Measurements from ENCODE around the gene EDIL3.
A peak's percentile ranks its signal among the peaks of the same experiment; 100 is the strongest.

Gene EDIL3

DNA sequence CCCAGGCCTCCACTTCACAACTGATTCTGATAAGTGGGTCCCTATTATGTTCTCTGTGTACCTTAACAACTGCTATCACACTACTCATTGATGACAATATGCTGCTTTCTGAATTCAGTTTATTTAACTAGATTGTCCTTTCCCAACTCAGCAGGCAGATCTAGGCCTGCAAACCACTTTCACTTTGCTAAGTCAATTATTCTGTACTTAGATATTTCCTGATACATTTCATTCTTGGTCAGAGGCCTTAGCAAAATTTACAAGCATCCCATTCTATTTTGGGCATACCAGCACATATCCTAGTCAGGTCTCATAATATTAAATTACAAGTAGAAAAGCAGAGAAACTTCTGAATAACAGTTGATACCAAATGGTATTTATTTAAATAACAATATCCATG lies 428.3 kb downstream of the EDIL3 start:
- TF ChIP-seq TAF1 (IDR thresholded peaks at IDR 0.05; ENCODE audit: low read depth, low read length): no peak
- no peak for TF ChIP-seq POU2F2 (IDR thresholded peaks at IDR 0.05; ENCODE audit: low read depth, low read length)
- no peak for TF ChIP-seq POLR2A (IDR thresholded peaks at IDR 0.05; ENCODE audit: low read depth, low read length)
- no peak for TF ChIP-seq POLR2AphosphoS5 (IDR thresholded peaks at IDR 0.05; ENCODE audit: low read depth, low read length)
- no peak for TF ChIP-seq PAX5 (IDR thresholded peaks at IDR 0.05; ENCODE audit: insufficient read depth, low read length, severe bottlenecking)
- no peak for TF ChIP-seq SPI1 (IDR thresholded peaks at IDR 0.05; ENCODE audit: low read depth, low read length)
- DNase-seq (ENCODE audit: insufficient read length, low spot score) (no peak), FAIRE-seq (no peak)

DNA sequence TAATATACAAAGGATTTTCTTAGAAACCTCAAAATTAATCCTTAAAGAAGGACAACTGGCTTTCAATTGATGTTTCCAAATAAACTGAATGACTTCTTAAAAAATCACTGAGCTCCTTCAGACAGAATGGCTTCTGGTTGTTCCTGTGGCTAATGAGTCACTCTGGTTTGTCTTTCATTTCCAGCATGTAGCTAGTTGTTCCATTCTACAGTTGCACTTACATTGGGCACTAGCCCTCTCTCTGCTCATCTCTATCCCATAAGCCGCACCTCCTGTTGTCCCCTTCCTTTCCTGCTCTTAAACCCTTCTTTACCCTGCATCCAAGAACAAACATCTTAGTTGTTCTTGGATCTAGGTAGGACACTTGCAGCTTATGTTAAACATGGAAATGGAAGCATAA lies 428.8 kb downstream of the EDIL3 start:
- FAIRE-seq: no peak
- TF ChIP-seq POLR2A (IDR thresholded peaks at IDR 0.05; ENCODE audit: low read depth, low read length) (no peak), PAX5 (IDR thresholded peaks at IDR 0.05; ENCODE audit: insufficient read depth, low read length, severe bottlenecking) (no peak), SPI1 (IDR thresholded peaks at IDR 0.05; ENCODE audit: low read depth, low read length) (no peak), POU2F2 (IDR thresholded peaks at IDR 0.05; ENCODE audit: low read depth, low read length) (no peak), TAF1 (IDR thresholded peaks at IDR 0.05; ENCODE audit: low read depth, low read length) (no peak), POLR2AphosphoS5 (IDR thresholded peaks at IDR 0.05; ENCODE audit: low read depth, low read length) (no peak)

DNA sequence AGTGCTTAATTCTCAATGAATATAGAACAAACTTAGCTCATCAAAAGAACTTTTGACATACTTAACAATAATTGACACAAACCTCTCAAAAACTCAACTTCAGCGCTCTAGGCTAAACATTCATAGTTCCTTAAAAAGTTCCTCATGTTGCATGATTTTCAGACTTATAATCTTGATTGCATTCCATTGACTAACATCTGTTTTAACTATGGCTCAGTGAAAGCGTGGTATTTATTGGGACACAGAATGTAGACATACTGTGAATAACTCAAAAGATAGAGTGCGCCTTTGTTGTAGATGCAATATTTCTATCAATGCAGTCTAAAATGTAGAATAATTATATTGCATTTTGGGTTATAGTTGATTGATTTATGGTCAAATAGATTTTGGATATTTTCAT lies 436.9 kb downstream of the EDIL3 start:
- DNase-seq (ENCODE audit: insufficient read length, low spot score) (no peak), FAIRE-seq (no peak)
- TF ChIP-seq POU2F2 (IDR thresholded peaks at IDR 0.05; ENCODE audit: low read depth, low read length): no peak
- no peak for TF ChIP-seq PAX5 (IDR thresholded peaks at IDR 0.05; ENCODE audit: insufficient read depth, low read length, severe bottlenecking)
- no peak for TF ChIP-seq POLR2A (IDR thresholded peaks at IDR 0.05; ENCODE audit: low read depth, low read length)
- TF ChIP-seq POLR2AphosphoS5 (IDR thresholded peaks at IDR 0.05; ENCODE audit: low read depth, low read length): no peak
- TF ChIP-seq TAF1 (IDR thresholded peaks at IDR 0.05; ENCODE audit: low read depth, low read length): no peak
- no peak for TF ChIP-seq SPI1 (IDR thresholded peaks at IDR 0.05; ENCODE audit: low read depth, low read length)

More for the DNA sequence above, 428.8 kb downstream of the EDIL3 start:
- no peak for DNase-seq (ENCODE audit: insufficient read length, low spot score)

DNA sequence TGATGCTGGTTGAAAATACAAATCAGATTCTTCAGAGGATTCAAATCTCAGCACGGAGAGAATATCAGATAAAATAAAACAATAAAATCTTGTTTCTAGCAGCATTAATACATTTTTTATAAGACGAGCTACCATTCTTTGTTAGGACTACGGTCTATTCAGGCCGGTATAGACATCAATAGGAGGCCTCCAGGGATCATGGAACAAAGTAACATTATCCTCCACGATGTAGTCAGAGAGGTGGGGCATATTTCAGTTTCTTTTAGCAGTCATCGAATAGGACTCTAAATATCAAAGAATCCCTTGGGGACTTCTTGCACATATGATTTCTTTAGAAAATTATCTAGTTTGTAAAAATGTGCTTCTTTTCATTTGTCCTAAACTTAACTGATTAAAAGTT lies 438.2 kb downstream of the EDIL3 start:
- FAIRE-seq (no peak), DNase-seq (ENCODE audit: insufficient read length, low spot score) (no peak)
- TF ChIP-seq SPI1 (IDR thresholded peaks at IDR 0.05; ENCODE audit: low read depth, low read length) (no peak), TAF1 (IDR thresholded peaks at IDR 0.05; ENCODE audit: low read depth, low read length) (no peak), POLR2A (IDR thresholded peaks at IDR 0.05; ENCODE audit: low read depth, low read length) (no peak), POLR2AphosphoS5 (IDR thresholded peaks at IDR 0.05; ENCODE audit: low read depth, low read length) (no peak), POU2F2 (IDR thresholded peaks at IDR 0.05; ENCODE audit: low read depth, low read length) (no peak), PAX5 (IDR thresholded peaks at IDR 0.05; ENCODE audit: insufficient read depth, low read length, severe bottlenecking) (no peak)

DNA sequence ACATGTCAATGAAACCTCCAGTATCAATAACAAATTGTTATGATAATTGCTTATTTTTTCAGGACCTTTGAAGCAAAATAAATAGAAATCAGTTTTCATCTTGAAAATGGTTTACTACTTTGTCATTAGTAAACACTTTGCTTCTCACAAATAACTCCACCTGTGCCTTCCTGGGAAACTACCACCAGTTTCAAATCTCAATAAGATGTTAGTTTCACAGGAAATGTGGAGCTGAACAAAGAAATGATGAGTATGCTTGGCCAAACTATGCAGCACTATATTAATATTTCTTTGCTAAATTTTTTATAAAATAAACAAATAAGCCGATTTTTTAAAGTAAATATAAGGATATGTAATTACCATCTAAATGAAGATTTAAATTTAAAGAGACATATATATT lies 442.5 kb downstream of the EDIL3 start:
- TF ChIP-seq POLR2A (IDR thresholded peaks at IDR 0.05; ENCODE audit: low read depth, low read length): no peak
- TF ChIP-seq POLR2AphosphoS5 (IDR thresholded peaks at IDR 0.05; ENCODE audit: low read depth, low read length): no peak
- no peak for TF ChIP-seq PAX5 (IDR thresholded peaks at IDR 0.05; ENCODE audit: insufficient read depth, low read length, severe bottlenecking)
- no peak for TF ChIP-seq SPI1 (IDR thresholded peaks at IDR 0.05; ENCODE audit: low read depth, low read length)
- no peak for TF ChIP-seq POU2F2 (IDR thresholded peaks at IDR 0.05; ENCODE audit: low read depth, low read length)
- no peak for TF ChIP-seq TAF1 (IDR thresholded peaks at IDR 0.05; ENCODE audit: low read depth, low read length)
- FAIRE-seq: no peak
- no peak for DNase-seq (ENCODE audit: insufficient read length, low spot score)

DNA sequence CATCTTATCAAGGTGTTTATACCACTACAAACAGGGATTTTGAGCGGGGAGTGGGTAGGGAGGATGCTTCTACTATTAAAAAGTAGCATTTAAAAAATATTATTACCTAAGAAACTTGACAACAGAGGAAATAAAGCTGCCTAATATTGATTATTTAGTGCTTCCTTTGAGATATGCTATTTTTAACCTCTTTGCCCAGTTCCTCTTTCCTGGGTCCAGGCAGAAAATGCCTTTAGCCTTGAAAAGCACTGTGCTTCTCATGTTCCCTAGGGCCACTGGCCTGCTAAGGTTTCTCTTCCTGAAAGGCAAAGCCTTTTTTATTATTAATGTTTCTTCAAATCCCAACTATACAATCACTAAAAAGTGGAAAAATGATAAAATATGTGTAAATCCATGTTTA lies 446.8 kb downstream of the EDIL3 start:
- DNase-seq (ENCODE audit: insufficient read length, low spot score) (no peak), FAIRE-seq (no peak)
- TF ChIP-seq SPI1 (IDR thresholded peaks at IDR 0.05; ENCODE audit: low read depth, low read length) (peak; percentile 61; the same call in 1 of the 2 replicates), POLR2A (IDR thresholded peaks at IDR 0.05; ENCODE audit: low read depth, low read length) (no peak)

DNA sequence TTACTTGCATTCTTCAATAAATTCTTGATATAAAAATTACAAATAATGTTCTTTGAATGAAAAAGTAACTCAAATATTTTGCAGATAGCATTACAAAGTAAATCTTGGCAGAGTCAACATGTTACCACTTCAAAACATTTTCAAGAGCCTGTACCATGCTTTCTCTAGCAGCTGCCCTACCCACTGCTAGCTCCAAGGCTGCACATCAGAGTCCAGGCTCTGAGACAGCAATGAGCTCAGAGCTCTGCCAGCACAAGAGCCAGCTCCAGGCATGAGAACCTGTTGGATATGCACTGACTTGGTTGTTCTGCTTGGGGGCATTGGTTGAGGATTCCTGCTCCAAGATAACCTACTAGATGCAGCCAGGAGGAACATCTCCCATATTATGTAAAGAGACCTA lies 452.7 kb downstream of the EDIL3 start:
- FAIRE-seq: no peak
- no peak for DNase-seq (ENCODE audit: insufficient read length, low spot score)
- no peak for TF ChIP-seq SPI1 (IDR thresholded peaks at IDR 0.05; ENCODE audit: low read depth, low read length)

DNA sequence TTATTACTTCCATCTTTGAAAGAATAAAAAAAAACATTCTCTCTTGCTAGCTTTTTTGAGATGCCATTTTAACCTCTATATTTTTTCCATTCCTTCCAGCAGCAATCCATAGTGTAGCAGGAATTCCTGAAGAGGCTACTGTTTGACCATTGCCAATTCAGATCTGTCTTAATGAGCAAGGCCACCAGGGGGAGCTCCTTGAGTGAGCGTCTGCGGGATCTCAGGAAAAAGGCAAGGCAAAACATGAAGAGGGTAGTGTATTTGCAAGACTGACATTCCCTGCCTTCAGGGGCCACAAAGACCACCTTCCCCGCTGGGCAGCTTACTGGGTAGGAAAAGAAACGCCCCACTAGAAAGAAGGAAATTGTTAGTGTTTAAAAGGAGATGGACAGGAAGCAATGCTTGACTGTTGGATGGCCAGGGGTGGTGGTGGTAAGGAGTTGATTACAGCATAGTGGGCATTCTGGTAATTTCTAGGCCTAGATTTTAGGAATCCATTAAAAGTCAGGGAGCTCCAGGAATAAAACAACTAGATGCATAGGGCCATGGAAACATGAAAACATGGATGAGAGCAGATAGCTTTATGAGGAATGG lies 457.4 kb downstream of the EDIL3 start:
- no peak for FAIRE-seq
- DNase-seq (ENCODE audit: insufficient read length, low spot score): peak; percentile 1
- no peak for TF ChIP-seq POU2F2 (IDR thresholded peaks at IDR 0.05; ENCODE audit: low read depth, low read length)
- no peak for TF ChIP-seq PAX5 (IDR thresholded peaks at IDR 0.05; ENCODE audit: insufficient read depth, low read length, severe bottlenecking)

DNA sequence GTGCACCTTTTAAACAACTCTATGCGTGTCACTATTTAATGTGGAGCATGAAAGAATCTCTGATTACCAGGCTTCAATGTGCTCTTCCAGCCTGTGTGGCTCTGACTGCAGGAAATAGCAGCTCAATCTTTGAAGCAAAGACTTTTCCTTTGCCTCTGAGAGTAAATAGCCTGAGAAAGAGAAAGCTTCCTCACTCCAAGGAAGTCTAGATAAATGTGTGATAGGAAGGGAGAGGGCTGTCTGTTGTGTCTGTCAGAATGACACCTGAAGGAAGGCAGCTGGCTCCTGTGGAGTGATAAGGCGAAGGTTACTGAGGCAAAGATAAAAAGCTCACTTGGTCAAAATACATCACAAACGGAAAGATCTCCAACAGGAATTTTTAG lies 458.7 kb downstream of the EDIL3 start:
- FAIRE-seq (no peak), DNase-seq (ENCODE audit: insufficient read length, low spot score) (no peak)
- TF ChIP-seq TAF1 (IDR thresholded peaks at IDR 0.05; ENCODE audit: low read depth, low read length): no peak
- TF ChIP-seq PAX5 (IDR thresholded peaks at IDR 0.05; ENCODE audit: insufficient read depth, low read length, severe bottlenecking): no peak
- TF ChIP-seq POU2F2 (IDR thresholded peaks at IDR 0.05; ENCODE audit: low read depth, low read length): no peak
- TF ChIP-seq POLR2A (IDR thresholded peaks at IDR 0.05; ENCODE audit: low read depth, low read length): no peak
- TF ChIP-seq POLR2AphosphoS5 (IDR thresholded peaks at IDR 0.05; ENCODE audit: low read depth, low read length): no peak
- no peak for TF ChIP-seq SPI1 (IDR thresholded peaks at IDR 0.05; ENCODE audit: low read depth, low read length)

DNA sequence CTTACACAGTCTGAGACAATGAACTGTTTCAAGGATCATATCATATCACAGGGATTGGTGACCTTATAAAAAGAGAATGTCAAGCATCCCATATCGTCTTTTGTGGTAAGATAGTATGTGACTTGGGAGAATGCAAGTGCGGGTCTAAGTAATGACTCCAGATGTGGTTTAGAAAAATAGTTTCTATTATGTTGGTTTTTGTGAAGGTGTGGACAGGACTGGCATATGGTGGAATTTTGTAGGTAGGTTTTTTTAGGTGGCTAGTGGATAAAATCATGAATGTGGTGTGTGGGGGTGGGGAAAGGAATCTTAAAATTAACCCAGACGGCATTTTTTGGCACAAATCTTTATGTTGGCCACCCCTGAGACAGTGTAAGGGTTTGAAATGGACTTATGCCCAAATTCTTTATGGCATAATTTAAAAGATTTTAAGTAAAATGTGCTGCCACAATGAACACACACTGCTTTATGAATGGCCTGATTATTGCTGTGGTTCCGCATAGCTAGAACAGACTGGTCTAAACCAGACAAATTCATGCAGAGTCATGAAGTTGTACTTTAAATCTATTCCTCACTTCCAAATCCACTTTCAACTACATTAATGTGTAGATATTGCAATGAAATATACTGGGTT lies 459.2 kb downstream of the EDIL3 start:
- TF ChIP-seq POU2F2 (IDR thresholded peaks at IDR 0.05; ENCODE audit: low read depth, low read length) (no peak), TAF1 (IDR thresholded peaks at IDR 0.05; ENCODE audit: low read depth, low read length) (no peak), PAX5 (IDR thresholded peaks at IDR 0.05; ENCODE audit: insufficient read depth, low read length, severe bottlenecking) (no peak), POLR2A (IDR thresholded peaks at IDR 0.05; ENCODE audit: low read depth, low read length) (no peak), POLR2AphosphoS5 (IDR thresholded peaks at IDR 0.05; ENCODE audit: low read depth, low read length) (no peak), SPI1 (IDR thresholded peaks at IDR 0.05; ENCODE audit: low read depth, low read length) (no peak)
- no peak for FAIRE-seq
- no peak for DNase-seq (ENCODE audit: insufficient read length, low spot score)

Measured in GM12891 (cell line).